HL-60 (cell line): ENCODE measurements around the gene FOXI1.

Experiments used
- DNase-seq, 2 experiments: peaks; one replicate each; pipeline ENCODE4 v3.0.0-alpha.2; 2010 to 2020; ENCODE audit warnings: low read depth in 1 of 2, low spot score in 1 of 2
- H3K27ac ChIP-seq: fragments of 250-450 bp; sonication (Bioruptor Pico); replicated peaks from 2 replicates; pipeline ENCODE4 v1.5.1; 2020; ENCODE audit warnings: mild to moderate bottlenecking, moderate library complexity
- H3K27me3 ChIP-seq: fragments of 250-450 bp; sonication (Bioruptor Pico); 2 replicates; pipeline ENCODE4 v1.5.1; 2021; ENCODE audit warnings: mild to moderate bottlenecking, moderate library complexity; ENCODE audit not compliant: insufficient read depth, poor library complexity, severe bottlenecking
- H3K4me3 ChIP-seq: replicated peaks from 2 replicates; pipeline ENCODE4 v1.5.1; 2011; ENCODE audit warnings: mild to moderate bottlenecking, control low read depth, low read length; ENCODE audit not compliant: insufficient read depth
- CTCF ChIP-seq: IDR thresholded peaks from one replicate; pipeline ENCODE4 v1.5.1; 2011; ENCODE audit warnings: low read length, control low read depth, inconsistent platforms; ENCODE audit not compliant: insufficient read depth
- GABPA ChIP-seq: IDR thresholded peaks from 2 replicates; pipeline ENCODE4 v1.6.1; 2012; ENCODE audit warnings: low read depth
- POLR2AphosphoS5 ChIP-seq: IDR thresholded peaks from 2 replicates; pipeline ENCODE4 v1.6.1; 2012; ENCODE audit warnings: low read depth
- REST ChIP-seq: IDR thresholded peaks from 2 replicates; pipeline ENCODE4 v1.6.1; 2012; ENCODE audit warnings: low read depth; ENCODE audit not compliant: insufficient replicate concordance
- SPI1 ChIP-seq: IDR thresholded peaks from 2 replicates; pipeline ENCODE4 v1.6.1; 2012; ENCODE audit warnings: low read depth, mild to moderate bottlenecking, borderline replicate concordance

Gene FOXI1

DNA sequence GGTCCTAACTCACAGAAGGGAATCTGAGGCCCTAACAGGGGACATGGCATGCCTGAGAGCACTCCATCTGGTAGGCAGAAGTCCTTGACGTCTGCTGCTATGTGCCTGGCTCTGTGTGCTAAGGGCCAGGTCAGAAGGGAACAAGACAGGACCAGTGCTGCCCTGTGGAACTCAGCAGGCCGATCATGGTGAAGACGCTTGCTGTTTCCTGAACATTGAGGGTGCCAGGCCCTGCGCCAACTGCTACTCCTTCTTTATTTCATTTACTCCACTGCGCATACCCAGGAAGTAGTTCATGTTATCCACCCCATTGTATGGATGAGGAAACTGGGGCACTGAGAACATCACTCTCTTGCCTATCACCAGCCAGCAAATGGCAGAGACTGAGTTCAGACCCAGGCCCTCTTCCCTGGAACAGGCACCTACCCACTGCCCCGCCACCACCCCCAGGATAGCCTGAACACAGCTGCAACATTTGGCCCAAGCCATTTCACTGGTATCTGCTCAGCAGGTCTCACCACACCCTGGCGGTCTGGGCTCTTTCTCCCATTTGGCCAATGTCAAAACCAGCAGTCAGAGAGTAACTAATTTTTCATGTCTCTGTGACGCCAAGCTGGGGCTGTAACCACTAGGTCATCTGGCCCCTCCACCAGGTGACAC, 24.8 kb upstream of the FOXI1 start:
- H3K27me3 ChIP-seq: no peaks in the 10 kb centered on the region
- DNase-seq: no peak
- no peak for TF ChIP-seq REST
- TF ChIP-seq GABPA: no peak
- TF ChIP-seq CTCF: no peak
- TF ChIP-seq SPI1: no peak
- TF ChIP-seq POLR2AphosphoS5: no peak
- no peak overlapping the region for H3K27ac ChIP-seq
- H3K4me3 ChIP-seq: no peak overlapping the region

DNA sequence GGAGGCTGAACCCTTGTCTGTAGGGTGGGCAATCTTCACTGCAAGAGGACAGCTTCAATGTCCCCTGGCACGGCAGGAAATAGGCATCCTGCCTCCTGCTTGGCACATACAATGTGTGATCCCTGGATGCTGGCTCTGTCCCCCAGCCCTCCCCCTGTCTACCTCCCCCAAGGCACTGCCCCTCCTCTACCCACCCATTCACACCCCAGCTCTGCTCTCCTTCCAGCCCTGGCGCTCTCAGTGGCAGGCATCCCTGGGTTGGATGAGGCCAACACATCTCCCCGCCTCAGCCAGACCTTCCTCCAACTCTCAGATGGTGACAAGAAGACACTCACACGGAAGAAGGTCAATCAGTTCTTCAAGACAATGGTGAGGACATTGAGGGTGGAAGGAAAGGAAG, 24.1 kb upstream of the FOXI1 start:
- Histone ChIP-seq H3K27ac (no peak overlapping the region), H3K4me3 (no peak overlapping the region), H3K27me3 (no peaks in the 10 kb centered on the region)
- DNase-seq: no peak
- TF ChIP-seq CTCF (no peak), SPI1 (no peak), REST (no peak), POLR2AphosphoS5 (no peak)

GRCh38 chr5:170082701-170083100, 23.0 kb upstream of the FOXI1 start:
- H3K27ac ChIP-seq: no peak overlapping the region
- no peak overlapping the region for H3K4me3 ChIP-seq
- TF ChIP-seq REST (no peak), POLR2AphosphoS5 (no peak), CTCF (no peak), GABPA (no peak), SPI1 (no peak)
- no peaks in the 10 kb centered on the region for H3K27me3 ChIP-seq
- no peak for DNase-seq
